ENCODE measurements around the gene UBE2B. TPM values are rescaled to one million over a fixed set of nuclear protein-coding genes. Genes with fewer than 3 reads are reported as not detected.

UBE2B gene
- total RNA-seq (2022; extraction: Qiagen RNA extraction), result 51.9 to 76.3 TPM (median 71.3 TPM) in 5 replicates

DNA sequence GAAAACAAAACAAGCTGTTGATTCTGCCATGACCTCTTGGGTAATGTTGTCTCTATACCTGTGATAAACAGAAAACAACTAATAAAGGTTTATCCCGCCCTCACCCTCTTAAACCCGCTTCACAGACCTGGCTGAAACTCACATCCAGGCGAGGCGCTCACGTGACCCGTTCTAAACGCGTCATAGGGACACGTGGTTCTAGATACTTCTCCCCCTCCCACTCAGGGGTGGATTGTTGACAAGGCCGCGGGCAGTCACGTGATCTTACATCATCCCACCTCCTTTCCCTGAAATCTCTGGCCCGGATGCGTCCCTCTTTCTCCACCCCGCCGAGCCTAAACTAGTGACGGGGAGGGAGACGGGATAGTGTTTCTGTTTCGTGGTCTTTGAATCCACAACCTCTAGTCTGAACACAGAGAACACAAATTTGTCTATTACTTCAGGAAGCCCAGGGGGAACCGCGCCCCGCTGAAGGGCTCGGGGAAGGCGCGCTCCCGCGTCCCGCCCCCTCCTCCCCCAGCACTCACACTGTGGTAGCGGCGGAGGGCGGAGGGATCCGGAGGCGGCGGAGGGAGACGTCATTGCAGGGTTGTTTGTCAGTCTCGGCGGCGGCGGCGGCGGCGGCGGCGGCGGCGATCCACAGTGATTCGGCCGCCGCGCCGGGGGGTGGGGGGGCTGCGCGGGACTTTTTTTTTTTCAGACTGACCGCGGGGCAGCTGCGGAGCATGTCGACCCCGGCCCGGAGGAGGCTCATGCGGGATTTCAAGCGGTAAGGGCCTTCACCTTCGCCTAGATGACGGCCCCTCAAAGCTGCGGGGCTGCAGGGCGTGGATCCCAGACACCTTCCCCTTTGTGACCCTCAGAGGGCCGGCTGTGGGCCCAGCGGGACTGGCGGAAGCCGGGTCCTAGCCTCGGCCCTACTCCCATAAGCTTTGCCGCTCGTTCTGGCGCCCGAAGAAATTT, at the start of gene UBE2B:
UBE2B (plus strand) TSS at position 699 of the 963 bp plus-strand sequence; CDS start at position 726, 27 bp downstream.

DNA sequence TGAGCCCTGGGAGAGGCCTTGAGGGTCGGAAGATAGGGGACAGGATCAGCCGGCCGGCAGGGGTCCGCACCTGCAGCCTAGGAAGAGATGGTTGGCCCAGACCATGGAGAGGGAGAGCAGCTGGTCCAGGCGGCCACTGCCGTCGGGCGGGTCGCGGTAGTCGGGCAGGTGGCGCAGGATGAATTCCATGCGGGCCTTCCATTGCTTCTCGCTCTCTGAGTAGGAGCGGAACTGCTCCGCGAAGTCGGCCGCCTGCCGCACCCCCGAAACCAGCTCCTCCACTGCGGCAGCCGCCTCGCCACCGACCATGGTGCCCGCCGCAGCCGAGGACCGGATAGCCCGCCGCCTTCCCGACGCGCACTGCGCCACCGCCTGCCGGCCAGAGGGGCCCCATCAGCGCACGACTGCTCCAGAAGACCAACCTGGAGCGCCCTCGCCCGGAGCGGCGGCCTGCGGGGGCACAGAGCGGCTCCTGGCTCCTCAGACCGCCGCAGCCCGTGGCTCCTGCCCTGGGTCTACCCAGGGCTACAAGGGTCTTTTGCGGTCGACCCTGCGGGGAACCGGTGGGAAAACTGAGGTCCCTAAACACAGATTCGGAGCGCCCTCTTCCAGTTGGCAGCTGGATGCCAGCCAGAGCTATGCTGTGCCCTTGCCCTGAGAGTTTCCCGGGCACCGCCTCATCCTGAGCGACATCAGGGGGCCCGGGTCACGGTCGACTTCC, 40.3 kb downstream of the UBE2B start, which contains the start of gene CDKN2AIPNL:
CDKN2AIPNL (minus strand) TSS at position 336 of the 721 bp plus-strand sequence; CDS start at position 309, 27 bp downstream.

Other genes starting within 250 kb of the UBE2B start
- 583 to 785 TPM (median 593 TPM) in 5 replicates for gene SKP1, start 194.6 kb upstream of the UBE2B start, total RNA-seq (2022; extraction: Qiagen RNA extraction)
- 232 to 266 TPM (median 250 TPM) in 5 replicates for gene PPP2CA, start 145.5 kb upstream of the UBE2B start, total RNA-seq (2022; extraction: Qiagen RNA extraction)
- 0.61 to 1.7 TPM (median 1.4 TPM) in 5 replicates for gene CDKL3, start 4.4 kb upstream of the UBE2B start, total RNA-seq (2022; extraction: Qiagen RNA extraction)
- 36.5 to 43.1 TPM (median 41.6 TPM) in 5 replicates for gene CDKN2AIPNL, start 40.3 kb downstream of the UBE2B start, total RNA-seq (2022; extraction: Qiagen RNA extraction)
- 32.8 to 38.8 TPM (median 35.9 TPM) in 5 replicates for gene JADE2, start 154.1 kb downstream of the UBE2B start, total RNA-seq (2022; extraction: Qiagen RNA extraction)